Measurements from ENCODE around the gene ALDH18A1.

DNA sequence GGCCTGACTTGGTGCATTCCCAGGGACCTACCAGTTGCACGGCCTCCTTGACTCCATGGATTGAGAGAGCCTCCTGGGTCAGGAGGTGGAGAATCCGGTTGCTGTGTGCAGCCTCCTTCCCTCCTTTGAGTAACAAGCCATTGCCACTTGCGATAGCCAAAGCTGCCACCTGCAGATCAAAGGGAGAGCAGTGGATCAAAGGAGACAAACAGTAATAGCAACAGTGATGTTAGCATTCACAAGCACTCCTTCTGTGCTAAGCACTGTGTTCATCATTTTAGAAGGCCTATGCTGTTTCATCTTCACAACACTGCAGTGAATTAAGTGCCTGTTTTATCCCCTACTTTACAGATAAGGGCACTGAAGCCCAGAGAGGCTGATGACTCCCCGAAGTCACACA is 40.1 kb downstream of the ALDH18A1 start:
- no peak for TF ChIP-seq TP53 (CRISPR knock-in tag; IDR thresholded peaks at IDR 0.05)
- no peak for TF ChIP-seq PHF8 (IDR thresholded peaks at IDR 0.05; ENCODE audit: borderline replicate concordance, low read depth)
